IPS-20b (cell line): ENCODE data around the gene SPINK4.

Experiments
- H3K27ac ChIP-seq: one replicate; pipeline ENCODE4 v1.5.1; 2013; ENCODE audit warnings: low read length
- H3K27me3 ChIP-seq: 2 replicates; pipeline ENCODE4 v1.6.1; 2013; ENCODE audit warnings: mild to moderate bottlenecking, low read length, inconsistent platforms; ENCODE audit not compliant: insufficient read depth
- H3K36me3 ChIP-seq: 2 replicates; pipeline ENCODE4 v1.6.1; 2013; ENCODE audit warnings: low read depth, mild to moderate bottlenecking, inconsistent platforms, low read length, moderate library complexity; ENCODE audit not compliant: insufficient read depth
- H3K4me1 ChIP-seq: 2 replicates; pipeline ENCODE4 v1.6.1; 2013; ENCODE audit warnings: mild to moderate bottlenecking, control low read depth, inconsistent platforms, low read length, moderate library complexity; ENCODE audit not compliant: insufficient read depth
- H3K4me3 ChIP-seq: 2 replicates; pipeline ENCODE4 v1.5.1; 2013; ENCODE audit warnings: mild to moderate bottlenecking, low read length, inconsistent platforms
- H3K9ac ChIP-seq: 2 replicates; pipeline ENCODE4 v1.6.1; 2013; ENCODE audit warnings: low read depth, mild to moderate bottlenecking, inconsistent platforms, low read length, moderate library complexity
- H3K9me3 ChIP-seq: 2 replicates; pipeline ENCODE4 v1.6.1; 2013; ENCODE audit warnings: mild to moderate bottlenecking, low read depth, low read length, inconsistent platforms; ENCODE audit not compliant: insufficient read depth

The SPINK4 gene

GRCh38 chr9:33264003-33264472 lies 24.1 kb downstream of the SPINK4 start:
- Histone ChIP-seq H3K9ac (peak overlapping the region; percentile 93), H3K9me3 (no peaks in the 10 kb centered on the region), H3K4me3 (peak overlapping the region; percentile 98), H3K27ac (peak overlapping the region; percentile 20), H3K36me3 (peaks cover 61% of the 10 kb centered on the region), H3K27me3 (no peaks in the 10 kb centered on the region), H3K4me1 (peaks cover 4% of the 10 kb centered on the region)

GRCh38 chr9:33264473-33265177 lies 24.7 kb downstream of the SPINK4 start, which contains the start of the genes BAG1 and CHMP5:
Gene BAG1 (minus strand): TSS chr9:33264708.
Gene CHMP5 (plus strand): TSS chr9:33265049. CDS start chr9:33265079, 30 bp downstream.
- Histone ChIP-seq H3K27me3 (no peaks in the 10 kb centered on the region), H3K4me1 (peaks cover 4% of the 10 kb centered on the region), H3K9ac (peak within 1 kb of the TSS; percentile 93), H3K27ac (peak within 1 kb of the TSS; percentile 20), H3K4me3 (peak within 1 kb of the TSS; percentile 98), H3K9me3 (no peaks in the 10 kb centered on the region), H3K36me3 (peaks cover 57% of the 10 kb centered on the region)

GRCh38 chr9:33265211-33265865 lies 25.4 kb downstream of the SPINK4 start:
- Histone ChIP-seq H3K4me3 (peak overlapping the region; percentile 91), H3K27ac (no peak overlapping the region), H3K4me1 (peaks cover 4% of the 10 kb centered on the region), H3K27me3 (no peaks in the 10 kb centered on the region), H3K9ac (peak overlapping the region; percentile 85), H3K9me3 (no peaks in the 10 kb centered on the region), H3K36me3 (peaks cover 56% of the 10 kb centered on the region)

- H3K27ac ChIP-seq, result no peak overlapping the region
- H3K4me1 ChIP-seq, result peaks cover 4% of the 10 kb centered on the region
- H3K9me3 ChIP-seq, result no peaks in the 10 kb centered on the region
- no peak overlapping the region for H3K9ac ChIP-seq
- peaks cover 55% of the 10 kb centered on the region for H3K36me3 ChIP-seq
- no peaks in the 10 kb centered on the region for H3K27me3 ChIP-seq
- no peak overlapping the region for H3K4me3 ChIP-seq
Measured at GRCh38 chr9:33267151-33267767, 27.3 kb downstream of the SPINK4 start.

- no peak overlapping the region for H3K4me3 ChIP-seq
- no peaks in the 10 kb centered on the region for H3K27me3 ChIP-seq
- no peaks in the 10 kb centered on the region for H3K9me3 ChIP-seq
- no peak overlapping the region for H3K27ac ChIP-seq
- peaks cover 75% of the 10 kb centered on the region for H3K36me3 ChIP-seq
- H3K9ac ChIP-seq, result no peak overlapping the region
- peaks cover 4% of the 10 kb centered on the region for H3K4me1 ChIP-seq
Measured at GRCh38 chr9:33270146-33270545, 30.2 kb downstream of the SPINK4 start.

- Histone ChIP-seq H3K4me1 (no peaks in the 10 kb centered on the region), H3K9ac (no peak overlapping the region), H3K4me3 (no peak overlapping the region), H3K27ac (no peak overlapping the region), H3K9me3 (no peaks in the 10 kb centered on the region), H3K27me3 (no peaks in the 10 kb centered on the region), H3K36me3 (peaks cover 85% of the 10 kb centered on the region)
Measured at GRCh38 chr9:33272061-33272460, 32.1 kb downstream of the SPINK4 start.

GRCh38 chr9:33273266-33273971 lies 33.5 kb downstream of the SPINK4 start:
- Histone ChIP-seq H3K9me3 (no peaks in the 10 kb centered on the region), H3K36me3 (peaks cover 85% of the 10 kb centered on the region), H3K4me3 (no peak overlapping the region)

GRCh38 chr9:33273972-33274328 lies 34.0 kb downstream of the SPINK4 start:
- no peaks in the 10 kb centered on the region for H3K4me1 ChIP-seq
- H3K9me3 ChIP-seq, result no peaks in the 10 kb centered on the region
- no peak overlapping the region for H3K4me3 ChIP-seq
- H3K27me3 ChIP-seq, result no peaks in the 10 kb centered on the region
- H3K36me3 ChIP-seq, result peaks cover 85% of the 10 kb centered on the region
- H3K27ac ChIP-seq, result no peak overlapping the region
- H3K9ac ChIP-seq, result no peak overlapping the region

More at GRCh38 chr9:33273266-33273971, 33.5 kb downstream of the SPINK4 start:
- no peaks in the 10 kb centered on the region for H3K27me3 ChIP-seq
- no peak overlapping the region for H3K27ac ChIP-seq
- H3K4me1 ChIP-seq, result no peaks in the 10 kb centered on the region
- H3K9ac ChIP-seq, result no peak overlapping the region

- no peaks in the 10 kb centered on the region for H3K27me3 ChIP-seq
- H3K36me3 ChIP-seq, result peaks cover 88% of the 10 kb centered on the region
- H3K9ac ChIP-seq, result no peak overlapping the region
- H3K4me1 ChIP-seq, result no peaks in the 10 kb centered on the region
- H3K9me3 ChIP-seq, result no peaks in the 10 kb centered on the region
- no peak overlapping the region for H3K4me3 ChIP-seq
- no peak overlapping the region for H3K27ac ChIP-seq
Measured at GRCh38 chr9:33277484-33277883, 37.5 kb downstream of the SPINK4 start.

- H3K9me3 ChIP-seq, result no peaks in the 10 kb centered on the region
Measured at GRCh38 chr9:33285502-33285901, 45.5 kb downstream of the SPINK4 start.

GRCh38 chr9:33287087-33287490 lies 47.1 kb downstream of the SPINK4 start:
- no peak overlapping the region for H3K27ac ChIP-seq
- H3K36me3 ChIP-seq, result peaks cover 11% of the 10 kb centered on the region; the same call in 1 of the 2 replicates
- no peaks in the 10 kb centered on the region for H3K27me3 ChIP-seq
- H3K4me3 ChIP-seq, result no peak overlapping the region
- no peak overlapping the region for H3K9ac ChIP-seq
- no peaks in the 10 kb centered on the region for H3K9me3 ChIP-seq
- no peaks in the 10 kb centered on the region for H3K4me1 ChIP-seq

More at GRCh38 chr9:33285502-33285901, 45.5 kb downstream of the SPINK4 start:
- no peaks in the 10 kb centered on the region for H3K27me3 ChIP-seq
- H3K36me3 ChIP-seq, result peaks cover 24% of the 10 kb centered on the region
- H3K9ac ChIP-seq, result no peak overlapping the region
- no peaks in the 10 kb centered on the region for H3K4me1 ChIP-seq
- no peak overlapping the region for H3K27ac ChIP-seq
- H3K4me3 ChIP-seq, result no peak overlapping the region
